SK-N-SH treated with all-trans-retinoic acid at 6 μM for 48 hours (cell line): Measurements from ENCODE around the gene IFNAR2.
A peak's percentile ranks its signal among the peaks of the same experiment; 100 is the strongest.

Experiments
- ATAC-seq: fragments of 200-7000 bp; cut with Tn5 transposase; 3 replicates; pipeline ENCODE4 v1.9.1; 2020; ENCODE audit warnings: mild to moderate bottlenecking, moderate library complexity
- ARNTL ChIP-seq: fragments of 450-650 bp; formaldehyde crosslinking; IDR thresholded peaks from 2 replicates; pipeline ENCODE4 v1.5.0; 2020; ENCODE audit warnings: low read depth, mild to moderate bottlenecking, moderate library complexity, borderline replicate concordance
- BACH2 ChIP-seq: fragments of 250-450 bp; sonication (Bioruptor Pico); IDR thresholded peaks from 2 replicates; pipeline ENCODE4 v1.9.0; 2021; ENCODE audit warnings: mild to moderate bottlenecking, borderline replicate concordance
- CREB5 ChIP-seq: fragments of 250-450 bp; sonication (Bioruptor Pico); IDR thresholded peaks from 2 replicates; pipeline ENCODE4 v1.5.1; 2020; ENCODE audit warnings: low read depth, mild to moderate bottlenecking, moderate library complexity
- CSDC2 ChIP-seq: fragments of 250-450 bp; sonication (Bioruptor Pico); IDR thresholded peaks from 2 replicates; pipeline ENCODE4 v1.5.0; 2020; ENCODE audit warnings: mild to moderate bottlenecking, moderate library complexity
- CSRNP3 ChIP-seq: fragments of 250-450 bp; sonication (Bioruptor Pico); IDR thresholded peaks from 2 replicates; pipeline ENCODE4 v1.5.1; 2021; ENCODE audit warnings: mild to moderate bottlenecking, moderate library complexity
- ESRRG ChIP-seq: fragments of 250-450 bp; sonication (Bioruptor Pico); IDR thresholded peaks from 2 replicates; pipeline ENCODE4 v1.6.1; 2021; ENCODE audit warnings: mild to moderate bottlenecking
- GLIS3 ChIP-seq: fragments of 250-450 bp; sonication (Bioruptor Pico); IDR thresholded peaks from 2 replicates; pipeline ENCODE4 v1.5.0; 2020; ENCODE audit warnings: mild to moderate bottlenecking, moderate library complexity
- ISL1 ChIP-seq: fragments of 250-450 bp; sonication (Bioruptor Pico); IDR thresholded peaks from 2 replicates; pipeline ENCODE4 v2.1.2; 2022; ENCODE audit warnings: mild to moderate bottlenecking, moderate library complexity
- OSR1 ChIP-seq: fragments of 250-450 bp; sonication (Bioruptor Pico); IDR thresholded peaks from 2 replicates; pipeline ENCODE4 v1.8.0; 2022; ENCODE audit warnings: moderate library complexity, mild to moderate bottlenecking, inconsistent platforms
- PATZ1 ChIP-seq: fragments of 250-450 bp; sonication (Bioruptor Pico); IDR thresholded peaks from 2 replicates; pipeline ENCODE4 v1.8.0; 2020; ENCODE audit warnings: mild to moderate bottlenecking, moderate library complexity, borderline replicate concordance
- POU6F1 ChIP-seq: fragments of 250-450 bp; sonication (Bioruptor Pico); IDR thresholded peaks from 2 replicates; pipeline ENCODE4 v1.8.0; 2021; ENCODE audit warnings: low read depth, mild to moderate bottlenecking, moderate library complexity, borderline replicate concordance
- PPARA ChIP-seq: fragments of 250-450 bp; sonication (Bioruptor Pico); IDR thresholded peaks from 2 replicates; pipeline ENCODE4 v1.5.0; 2020; ENCODE audit warnings: mild to moderate bottlenecking, borderline replicate concordance
- RARB ChIP-seq: fragments of 250-450 bp; sonication (Bioruptor Pico); IDR thresholded peaks from 2 replicates; pipeline ENCODE4 v1.8.0; 2021; ENCODE audit warnings: mild to moderate bottlenecking, moderate library complexity
- SNAI2 ChIP-seq: fragments of 250-450 bp; sonication (Bioruptor Pico); IDR thresholded peaks from 2 replicates; pipeline ENCODE4 v1.5.0; 2020; ENCODE audit warnings: mild to moderate bottlenecking, moderate library complexity
- TCF4 ChIP-seq: fragments of 250-450 bp; sonication (Bioruptor Pico); IDR thresholded peaks from 2 replicates; pipeline ENCODE4 v1.8.0; 2021; ENCODE audit warnings: mild to moderate bottlenecking, moderate library complexity, borderline replicate concordance
- TOX ChIP-seq: fragments of 250-450 bp; sonication (Bioruptor Pico); IDR thresholded peaks from 2 replicates; pipeline ENCODE4 v1.8.0; 2021; ENCODE audit warnings: mild to moderate bottlenecking, moderate library complexity, borderline replicate concordance
- TSHZ2 ChIP-seq: fragments of 250-450 bp; sonication (Bioruptor Pico); IDR thresholded peaks from 2 replicates; pipeline ENCODE4 v1.5.0; 2020; ENCODE audit warnings: mild to moderate bottlenecking, moderate library complexity
- ZC3H10 ChIP-seq: fragments of 250-450 bp; sonication (Bioruptor Pico); IDR thresholded peaks from 2 replicates; pipeline ENCODE4 v1.5.1; 2021; ENCODE audit warnings: mild to moderate bottlenecking, moderate library complexity
- ZNF565 ChIP-seq: fragments of 450-650 bp; formaldehyde crosslinking; conservative IDR thresholded peaks from 2 replicates; pipeline ENCODE4 v1.5.0; 2020; ENCODE audit warnings: low read depth, mild to moderate bottlenecking, moderate library complexity
- ZNF70 ChIP-seq: fragments of 450-650 bp; formaldehyde crosslinking; IDR thresholded peaks from 2 replicates; pipeline ENCODE4 v1.5.0; 2020; ENCODE audit warnings: mild to moderate bottlenecking, moderate library complexity
- ZNF8 ChIP-seq: fragments of 450-650 bp; formaldehyde crosslinking; IDR thresholded peaks from 2 replicates; pipeline ENCODE4 v1.5.0; 2020; ENCODE audit warnings: mild to moderate bottlenecking, moderate library complexity

Gene IFNAR2

GRCh38 chr21:33198346-33199099 lies 31.2 kb upstream of the IFNAR2 start (continued):
- TF ChIP-seq CREB5 (CRISPR knock-in tag) (no peak), RARB (CRISPR knock-in tag) (no peak), ARNTL (CRISPR knock-in tag) (no peak), ISL1 (CRISPR knock-in tag) (no peak), GLIS3 (CRISPR knock-in tag) (no peak)

- no peak for TF ChIP-seq ZNF8 (CRISPR knock-in tag)
- TF ChIP-seq SNAI2, result no peak
- no peak for TF ChIP-seq OSR1 (CRISPR knock-in tag)
- TF ChIP-seq TSHZ2, result no peak
- no peak for TF ChIP-seq ZNF70 (CRISPR knock-in tag)
- no peak for TF ChIP-seq ZC3H10 (CRISPR knock-in tag)
- TF ChIP-seq PPARA (CRISPR knock-in tag), result no peak
- no peak for TF ChIP-seq CSRNP3
- TF ChIP-seq GLIS3 (CRISPR knock-in tag), result no peak
- TF ChIP-seq PATZ1 (CRISPR knock-in tag), result no peak
- no peak for TF ChIP-seq CREB5 (CRISPR knock-in tag)
- no peak for TF ChIP-seq ESRRG (CRISPR knock-in tag)
- TF ChIP-seq POU6F1, result no peak
- no peak for TF ChIP-seq ZNF565 (CRISPR knock-in tag)
- TF ChIP-seq BACH2 (CRISPR knock-in tag), result no peak
- no peak for TF ChIP-seq CSDC2
- no peak for ATAC-seq
Observed at GRCh38 chr21:33199100-33199464, 30.7 kb upstream of the IFNAR2 start.

GRCh38 chr21:33199516-33200217 lies 30.1 kb upstream of the IFNAR2 start:
- peak; percentile 89 for ATAC-seq
- no peak for TF ChIP-seq ZNF70 (CRISPR knock-in tag)
- TF ChIP-seq TOX (CRISPR knock-in tag), result no peak
- TF ChIP-seq CSDC2, result no peak
- TF ChIP-seq OSR1 (CRISPR knock-in tag), result no peak
- TF ChIP-seq BACH2 (CRISPR knock-in tag), result no peak
- no peak for TF ChIP-seq SNAI2
- TF ChIP-seq POU6F1, result no peak
- TF ChIP-seq GLIS3 (CRISPR knock-in tag), result no peak
- no peak for TF ChIP-seq ARNTL (CRISPR knock-in tag)
- no peak for TF ChIP-seq ESRRG (CRISPR knock-in tag)
- TF ChIP-seq CREB5 (CRISPR knock-in tag), result no peak
- TF ChIP-seq TCF4 (CRISPR knock-in tag), result no peak
- TF ChIP-seq RARB (CRISPR knock-in tag), result no peak
- TF ChIP-seq ZNF565 (CRISPR knock-in tag), result no peak
